ENCODE data around the gene CCSER2. TPM values are rescaled to one million over a fixed set of nuclear protein-coding genes. Genes with fewer than 3 reads are reported as not detected.
"Not testable (repeated sequence)": the region's sequence is repeated elsewhere in the genome, so short reads cannot be mapped to it uniquely, and the experiment has no call there.

CCSER2 gene
- total RNA-seq, 1 donor from 2014 or later: 22.4 TPM

DNA sequence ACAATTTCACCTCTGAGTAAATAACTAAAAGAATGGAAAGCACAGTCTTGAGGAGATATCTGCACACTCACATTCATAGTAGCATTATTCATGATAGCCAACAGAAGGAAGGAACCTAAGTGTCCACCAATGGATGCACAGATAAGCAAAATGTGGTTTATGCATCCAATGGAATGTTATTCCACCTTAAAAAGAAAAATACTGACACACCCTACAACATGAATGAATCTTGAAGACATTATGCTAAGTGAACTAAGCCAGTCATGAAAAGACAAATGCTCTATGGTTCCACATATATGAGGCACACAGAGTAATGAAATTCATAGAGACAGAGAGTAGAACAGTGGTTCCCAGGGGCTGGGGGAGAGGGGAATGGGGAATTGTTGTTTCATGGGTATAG, 6.5 kb upstream of the CCSER2 start:
- Histone ChIP-seq H3K36me3 (ENCODE audit: control insufficient read depth, insufficient read depth, low read length) (no peaks in the 10 kb centered on the region), H3K27me3 (ENCODE audit: control insufficient read depth, insufficient read depth, low read length) (no peaks in the 10 kb centered on the region), H3K4me3 (ENCODE audit: low read depth, low read length) (no peak overlapping the region)
- FAIRE-seq (no peak), DNase-seq (ENCODE audit: low read depth) (no peak)
- TF ChIP-seq, protein P1, sequence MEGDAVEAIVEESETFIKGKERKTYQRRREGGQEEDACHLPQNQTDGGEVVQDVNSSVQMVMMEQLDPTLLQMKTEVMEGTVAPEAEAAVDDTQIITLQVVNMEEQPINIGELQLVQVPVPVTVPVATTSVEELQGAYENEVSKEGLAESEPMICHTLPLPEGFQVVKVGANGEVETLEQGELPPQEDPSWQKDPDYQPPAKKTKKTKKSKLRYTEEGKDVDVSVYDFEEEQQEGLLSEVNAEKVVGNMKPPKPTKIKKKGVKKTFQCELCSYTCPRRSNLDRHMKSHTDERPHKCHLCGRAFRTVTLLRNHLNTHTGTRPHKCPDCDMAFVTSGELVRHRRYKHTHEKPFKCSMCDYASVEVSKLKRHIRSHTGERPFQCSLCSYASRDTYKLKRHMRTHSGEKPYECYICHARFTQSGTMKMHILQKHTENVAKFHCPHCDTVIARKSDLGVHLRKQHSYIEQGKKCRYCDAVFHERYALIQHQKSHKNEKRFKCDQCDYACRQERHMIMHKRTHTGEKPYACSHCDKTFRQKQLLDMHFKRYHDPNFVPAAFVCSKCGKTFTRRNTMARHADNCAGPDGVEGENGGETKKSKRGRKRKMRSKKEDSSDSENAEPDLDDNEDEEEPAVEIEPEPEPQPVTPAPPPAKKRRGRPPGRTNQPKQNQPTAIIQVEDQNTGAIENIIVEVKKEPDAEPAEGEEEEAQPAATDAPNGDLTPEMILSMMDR (IDR thresholded peaks at IDR 0.05; ENCODE audit: insufficient read depth, low read length, severe bottlenecking): no peak

DNA sequence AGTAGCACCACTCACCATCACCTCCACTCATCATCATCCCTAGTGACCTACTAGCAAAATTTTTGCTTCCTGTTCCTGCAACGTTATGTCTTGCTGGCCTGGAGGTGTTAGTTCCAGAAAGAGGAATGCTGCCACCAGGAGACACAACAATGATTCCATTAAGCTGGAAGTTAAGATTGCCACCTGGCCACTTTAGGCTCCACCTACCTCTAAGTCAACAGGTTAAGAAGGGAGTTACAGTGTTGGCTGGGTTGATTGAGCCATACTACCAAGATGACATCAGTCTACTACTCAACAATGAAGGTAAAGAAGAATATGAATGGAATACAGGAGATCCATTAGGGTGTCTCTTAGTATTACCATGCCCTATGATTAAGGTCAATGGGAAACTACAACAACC, 4.8 kb upstream of the CCSER2 start:
- not testable (repeated sequence) for H3K4me3 ChIP-seq (ENCODE audit: low read depth, low read length); H3K36me3 ChIP-seq (ENCODE audit: control insufficient read depth, insufficient read depth, low read length); FAIRE-seq; H3K27me3 ChIP-seq (ENCODE audit: control insufficient read depth, insufficient read depth, low read length)
- DNase-seq (ENCODE audit: low read depth): peak; percentile 38

DNA sequence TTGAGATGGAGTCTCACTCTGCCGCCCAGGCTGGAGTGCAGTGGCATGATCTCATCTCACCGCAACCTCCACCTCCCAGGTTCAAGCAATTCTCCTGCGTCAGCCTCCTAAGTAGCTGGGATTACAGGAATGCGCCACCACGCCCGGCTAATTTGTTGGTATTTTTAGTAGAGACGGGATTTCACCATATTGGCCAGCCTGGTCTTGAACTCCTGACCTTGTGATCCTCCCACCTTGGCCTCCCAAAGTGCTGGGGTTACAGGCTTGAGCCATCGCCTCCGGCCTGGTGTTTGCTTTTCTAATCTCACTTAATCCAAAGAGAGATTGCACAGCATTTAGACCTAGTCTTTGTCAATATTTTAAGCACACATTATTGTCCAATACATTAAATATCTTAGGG, 1.4 kb upstream of the CCSER2 start:
- FAIRE-seq; H3K36me3 ChIP-seq (ENCODE audit: control insufficient read depth, insufficient read depth, low read length); H3K27me3 ChIP-seq (ENCODE audit: control insufficient read depth, insufficient read depth, low read length): not testable (repeated sequence)

DNA sequence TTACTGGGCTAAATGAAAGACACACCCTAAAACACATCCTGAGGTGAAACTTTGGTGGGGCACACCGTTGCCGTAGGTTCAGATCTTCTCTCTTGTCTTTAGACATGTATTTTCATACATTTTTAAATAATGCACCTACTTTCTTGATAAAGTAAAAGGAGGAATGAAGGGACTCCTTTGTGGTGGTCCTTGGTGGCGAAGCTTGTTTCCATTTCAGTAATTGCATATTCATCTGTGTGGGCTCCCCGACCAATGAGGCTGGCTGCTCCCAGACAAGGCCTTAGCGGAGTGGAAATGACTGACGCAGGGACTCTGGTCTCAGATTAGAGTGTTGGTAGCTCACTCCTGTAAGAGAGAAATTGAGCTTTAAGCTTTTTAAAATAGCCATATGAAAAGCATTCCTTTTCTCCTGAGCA, 815 bp downstream of the CCSER2 start:
- peak; percentile 50 for DNase-seq (ENCODE audit: low read depth)
- peak overlapping the region; percentile 64 for H3K4me3 ChIP-seq (ENCODE audit: low read depth, low read length)
- no peaks in the 10 kb centered on the region for H3K27me3 ChIP-seq (ENCODE audit: control insufficient read depth, insufficient read depth, low read length)
- no peaks in the 10 kb centered on the region for H3K36me3 ChIP-seq (ENCODE audit: control insufficient read depth, insufficient read depth, low read length)
- TF ChIP-seq, protein P1 (IDR thresholded peaks at IDR 0.05; ENCODE audit: insufficient read depth, low read length, severe bottlenecking): no peak
- no peak for FAIRE-seq

More for the DNA sequence above, 1.4 kb upstream of the CCSER2 start:
- not testable (repeated sequence) for H3K4me3 ChIP-seq (ENCODE audit: low read depth, low read length); DNase-seq (ENCODE audit: low read depth)

DNA sequence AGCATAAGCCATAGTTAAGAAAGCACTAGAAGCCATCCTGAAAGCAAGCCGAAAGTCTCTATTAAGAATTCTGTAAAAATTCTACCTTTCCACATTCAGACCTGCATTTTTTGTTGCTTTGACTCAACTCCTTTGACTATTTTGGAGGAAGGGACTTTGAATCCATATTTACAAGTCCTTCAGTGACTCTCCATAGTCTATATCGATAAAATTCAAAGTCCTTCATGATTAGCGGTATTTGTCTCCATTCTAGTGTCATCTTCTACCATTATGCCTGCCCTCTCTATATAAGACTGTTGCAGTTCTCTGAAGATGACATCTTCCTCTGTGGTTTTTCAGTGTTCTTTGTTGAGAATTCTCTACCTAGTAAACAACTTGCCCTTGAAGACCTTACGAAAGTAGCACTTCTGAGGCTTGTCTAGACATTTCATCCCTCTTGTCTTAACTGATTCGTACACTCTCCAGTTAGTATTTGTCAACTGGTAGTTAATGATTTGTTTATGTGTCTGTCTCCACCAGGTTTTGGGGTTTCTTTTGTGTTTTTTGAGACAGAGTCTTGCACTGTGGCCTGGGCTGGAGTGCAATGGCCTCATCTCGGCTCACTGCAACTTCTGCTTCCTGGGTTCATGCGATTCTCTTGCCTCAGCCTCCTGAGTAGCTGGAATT, 1.7 kb downstream of the CCSER2 start:
- H3K27me3 ChIP-seq (ENCODE audit: control insufficient read depth, insufficient read depth, low read length): no peaks in the 10 kb centered on the region
- FAIRE-seq (no peak), DNase-seq (ENCODE audit: low read depth) (no peak)
- H3K36me3 ChIP-seq (ENCODE audit: control insufficient read depth, insufficient read depth, low read length): no peaks in the 10 kb centered on the region
- TF ChIP-seq, protein P1 (IDR thresholded peaks at IDR 0.05; ENCODE audit: insufficient read depth, low read length, severe bottlenecking): no peak
- no peak overlapping the region for H3K4me3 ChIP-seq (ENCODE audit: low read depth, low read length)

DNA sequence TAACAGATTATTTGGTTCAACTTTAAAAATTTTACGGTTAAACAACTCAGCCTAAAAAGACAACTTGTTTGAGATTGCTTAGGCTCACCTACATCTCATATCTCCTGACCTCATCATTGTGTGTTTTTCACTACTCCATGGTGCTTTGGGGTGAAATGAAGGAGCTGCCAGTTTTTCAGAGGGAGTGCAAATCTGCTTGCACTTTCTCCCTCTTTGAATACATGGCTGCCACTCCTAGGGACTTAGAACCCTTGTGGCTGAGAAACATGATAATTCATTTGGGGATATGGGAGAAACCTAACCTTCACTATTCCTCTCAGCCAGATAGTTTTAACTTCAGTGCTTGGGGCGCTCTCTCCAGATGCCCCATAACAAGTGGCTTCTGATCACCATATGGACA, 2.7 kb downstream of the CCSER2 start:
- Histone ChIP-seq H3K4me3 (ENCODE audit: low read depth, low read length) (no peak overlapping the region), H3K36me3 (ENCODE audit: control insufficient read depth, insufficient read depth, low read length) (no peaks in the 10 kb centered on the region), H3K27me3 (ENCODE audit: control insufficient read depth, insufficient read depth, low read length) (no peaks in the 10 kb centered on the region)
- FAIRE-seq (no peak), DNase-seq (ENCODE audit: low read depth) (no peak)
- TF ChIP-seq, protein P1 (IDR thresholded peaks at IDR 0.05; ENCODE audit: insufficient read depth, low read length, severe bottlenecking): no peak

DNA sequence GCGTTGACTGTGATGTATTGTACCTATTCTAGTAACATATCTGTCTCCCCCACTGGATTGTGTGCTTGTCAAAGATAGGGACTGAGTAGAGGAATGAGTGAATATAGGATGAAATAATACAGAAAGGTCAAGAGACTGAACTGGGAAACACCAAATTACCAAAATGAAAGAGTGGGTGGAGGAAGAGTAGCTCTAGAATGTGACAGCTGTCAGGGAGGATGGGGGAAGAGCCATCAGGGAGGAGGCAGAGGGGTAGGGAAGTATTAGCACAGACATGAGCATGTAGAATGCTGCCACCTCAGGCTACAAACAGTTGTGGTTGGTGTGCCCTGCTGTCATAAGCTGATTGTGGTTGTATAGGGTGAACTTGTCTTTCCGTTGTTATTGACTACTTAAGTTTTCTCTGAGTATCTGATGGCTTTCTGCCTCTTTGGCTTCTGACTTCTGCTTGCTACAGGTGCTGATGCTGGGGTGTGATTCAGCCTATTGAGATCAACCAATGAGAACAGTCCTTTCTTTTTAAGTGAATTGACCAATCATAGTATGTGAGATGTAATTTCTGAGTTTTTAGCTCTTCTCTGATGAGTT, 5.6 kb downstream of the CCSER2 start:
- H3K36me3 ChIP-seq (ENCODE audit: control insufficient read depth, insufficient read depth, low read length): no peaks in the 10 kb centered on the region
- DNase-seq (ENCODE audit: low read depth): peak; percentile 69
- FAIRE-seq: no peak
- TF ChIP-seq, protein P1 (IDR thresholded peaks at IDR 0.05; ENCODE audit: insufficient read depth, low read length, severe bottlenecking): no peak
- H3K4me3 ChIP-seq (ENCODE audit: low read depth, low read length): no peak overlapping the region
- no peaks in the 10 kb centered on the region for H3K27me3 ChIP-seq (ENCODE audit: control insufficient read depth, insufficient read depth, low read length)
